HL-60 (cell line): ENCODE measurements around the gene FOXL3.

Experiments
- DNase-seq, 2 experiments: peaks; one replicate each; pipeline ENCODE4 v3.0.0-alpha.2; 2010 to 2020; ENCODE audit warnings: low read depth in 1 of 2, low spot score in 1 of 2
- H3K27ac ChIP-seq: fragments of 250-450 bp; sonication (Bioruptor Pico); replicated peaks from 2 replicates; pipeline ENCODE4 v1.5.1; 2020; ENCODE audit warnings: mild to moderate bottlenecking, moderate library complexity
- H3K27me3 ChIP-seq: fragments of 250-450 bp; sonication (Bioruptor Pico); 2 replicates; pipeline ENCODE4 v1.5.1; 2021; ENCODE audit warnings: mild to moderate bottlenecking, moderate library complexity; ENCODE audit not compliant: insufficient read depth, poor library complexity, severe bottlenecking
- H3K4me3 ChIP-seq: replicated peaks from 2 replicates; pipeline ENCODE4 v1.5.1; 2011; ENCODE audit warnings: mild to moderate bottlenecking, control low read depth, low read length; ENCODE audit not compliant: insufficient read depth
- GABPA ChIP-seq: IDR thresholded peaks from 2 replicates; pipeline ENCODE4 v1.6.1; 2012; ENCODE audit warnings: low read depth
- POLR2AphosphoS5 ChIP-seq: IDR thresholded peaks from 2 replicates; pipeline ENCODE4 v1.6.1; 2012; ENCODE audit warnings: low read depth
- SPI1 ChIP-seq: IDR thresholded peaks from 2 replicates; pipeline ENCODE4 v1.6.1; 2012; ENCODE audit warnings: low read depth, mild to moderate bottlenecking, borderline replicate concordance
- TF ChIP-seq, protein P1 (sequence below): IDR thresholded peaks from 2 replicates; pipeline ENCODE4 v1.6.1; 2012; ENCODE audit warnings: low read depth; ENCODE audit not compliant: insufficient replicate concordance
- TF ChIP-seq, protein P2 (sequence below): IDR thresholded peaks from one replicate; pipeline ENCODE4 v1.5.1; 2011; ENCODE audit warnings: low read length, control low read depth, inconsistent platforms; ENCODE audit not compliant: insufficient read depth

The FOXL3 gene

DNA sequence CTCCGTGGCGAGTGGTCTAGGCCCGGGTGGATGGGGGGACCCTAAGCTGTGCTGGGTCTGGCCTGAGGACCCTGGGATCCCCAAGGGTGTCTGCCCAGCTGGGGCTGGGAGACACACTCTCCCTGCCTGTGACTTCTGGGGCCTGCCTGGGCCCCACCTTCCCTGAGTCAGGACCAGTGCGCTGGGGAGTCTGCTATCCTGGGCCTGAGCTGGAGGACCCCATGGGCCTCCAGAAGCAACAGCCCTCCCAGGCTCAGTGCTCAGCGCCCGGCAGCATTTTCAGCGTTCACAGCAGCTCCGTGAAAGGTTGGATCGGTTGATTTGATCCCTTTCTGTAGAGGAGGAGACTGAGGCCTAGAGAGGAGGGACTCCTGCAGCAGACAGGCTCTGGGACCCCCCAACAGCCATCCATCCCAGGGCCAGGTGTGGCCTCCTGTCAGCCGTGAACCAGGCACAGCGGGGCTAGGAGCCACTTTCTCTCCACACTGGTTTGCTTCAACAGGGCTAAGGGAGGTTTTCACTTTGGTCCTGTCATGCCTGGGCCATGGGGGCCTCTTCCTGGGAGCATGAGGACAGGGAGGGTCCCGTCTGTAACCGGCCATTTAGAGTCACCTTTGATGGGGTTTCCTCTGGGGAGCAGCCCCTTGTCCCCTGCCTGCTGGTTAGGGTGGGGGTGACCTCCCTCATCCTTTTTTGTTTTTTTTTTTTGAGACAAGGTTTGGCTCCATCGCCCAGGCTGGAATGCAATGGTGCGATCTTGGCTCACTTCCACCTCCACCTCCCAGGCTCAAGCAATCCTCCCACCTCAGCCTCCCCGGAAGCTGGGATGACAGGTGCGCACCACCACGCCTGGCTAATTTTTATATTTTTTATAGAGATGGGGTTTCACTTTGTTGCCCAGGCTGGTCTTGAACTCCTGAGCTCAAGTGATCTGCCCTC is 12.4 kb downstream of the FOXL3 start:
- DNase-seq, result no peak
- no peak overlapping the region for H3K4me3 ChIP-seq
- no peaks in the 10 kb centered on the region for H3K27me3 ChIP-seq
- H3K27ac ChIP-seq, result no peak overlapping the region
- TF ChIP-seq SPI1, result no peak
- TF ChIP-seq GABPA, result no peak
- no peak for TF ChIP-seq POLR2AphosphoS5
- TF ChIP-seq, protein P1, sequence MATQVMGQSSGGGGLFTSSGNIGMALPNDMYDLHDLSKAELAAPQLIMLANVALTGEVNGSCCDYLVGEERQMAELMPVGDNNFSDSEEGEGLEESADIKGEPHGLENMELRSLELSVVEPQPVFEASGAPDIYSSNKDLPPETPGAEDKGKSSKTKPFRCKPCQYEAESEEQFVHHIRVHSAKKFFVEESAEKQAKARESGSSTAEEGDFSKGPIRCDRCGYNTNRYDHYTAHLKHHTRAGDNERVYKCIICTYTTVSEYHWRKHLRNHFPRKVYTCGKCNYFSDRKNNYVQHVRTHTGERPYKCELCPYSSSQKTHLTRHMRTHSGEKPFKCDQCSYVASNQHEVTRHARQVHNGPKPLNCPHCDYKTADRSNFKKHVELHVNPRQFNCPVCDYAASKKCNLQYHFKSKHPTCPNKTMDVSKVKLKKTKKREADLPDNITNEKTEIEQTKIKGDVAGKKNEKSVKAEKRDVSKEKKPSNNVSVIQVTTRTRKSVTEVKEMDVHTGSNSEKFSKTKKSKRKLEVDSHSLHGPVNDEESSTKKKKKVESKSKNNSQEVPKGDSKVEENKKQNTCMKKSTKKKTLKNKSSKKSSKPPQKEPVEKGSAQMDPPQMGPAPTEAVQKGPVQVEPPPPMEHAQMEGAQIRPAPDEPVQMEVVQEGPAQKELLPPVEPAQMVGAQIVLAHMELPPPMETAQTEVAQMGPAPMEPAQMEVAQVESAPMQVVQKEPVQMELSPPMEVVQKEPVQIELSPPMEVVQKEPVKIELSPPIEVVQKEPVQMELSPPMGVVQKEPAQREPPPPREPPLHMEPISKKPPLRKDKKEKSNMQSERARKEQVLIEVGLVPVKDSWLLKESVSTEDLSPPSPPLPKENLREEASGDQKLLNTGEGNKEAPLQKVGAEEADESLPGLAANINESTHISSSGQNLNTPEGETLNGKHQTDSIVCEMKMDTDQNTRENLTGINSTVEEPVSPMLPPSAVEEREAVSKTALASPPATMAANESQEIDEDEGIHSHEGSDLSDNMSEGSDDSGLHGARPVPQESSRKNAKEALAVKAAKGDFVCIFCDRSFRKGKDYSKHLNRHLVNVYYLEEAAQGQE, result no peak
- TF ChIP-seq, protein P2, sequence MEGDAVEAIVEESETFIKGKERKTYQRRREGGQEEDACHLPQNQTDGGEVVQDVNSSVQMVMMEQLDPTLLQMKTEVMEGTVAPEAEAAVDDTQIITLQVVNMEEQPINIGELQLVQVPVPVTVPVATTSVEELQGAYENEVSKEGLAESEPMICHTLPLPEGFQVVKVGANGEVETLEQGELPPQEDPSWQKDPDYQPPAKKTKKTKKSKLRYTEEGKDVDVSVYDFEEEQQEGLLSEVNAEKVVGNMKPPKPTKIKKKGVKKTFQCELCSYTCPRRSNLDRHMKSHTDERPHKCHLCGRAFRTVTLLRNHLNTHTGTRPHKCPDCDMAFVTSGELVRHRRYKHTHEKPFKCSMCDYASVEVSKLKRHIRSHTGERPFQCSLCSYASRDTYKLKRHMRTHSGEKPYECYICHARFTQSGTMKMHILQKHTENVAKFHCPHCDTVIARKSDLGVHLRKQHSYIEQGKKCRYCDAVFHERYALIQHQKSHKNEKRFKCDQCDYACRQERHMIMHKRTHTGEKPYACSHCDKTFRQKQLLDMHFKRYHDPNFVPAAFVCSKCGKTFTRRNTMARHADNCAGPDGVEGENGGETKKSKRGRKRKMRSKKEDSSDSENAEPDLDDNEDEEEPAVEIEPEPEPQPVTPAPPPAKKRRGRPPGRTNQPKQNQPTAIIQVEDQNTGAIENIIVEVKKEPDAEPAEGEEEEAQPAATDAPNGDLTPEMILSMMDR, result no peak

DNA sequence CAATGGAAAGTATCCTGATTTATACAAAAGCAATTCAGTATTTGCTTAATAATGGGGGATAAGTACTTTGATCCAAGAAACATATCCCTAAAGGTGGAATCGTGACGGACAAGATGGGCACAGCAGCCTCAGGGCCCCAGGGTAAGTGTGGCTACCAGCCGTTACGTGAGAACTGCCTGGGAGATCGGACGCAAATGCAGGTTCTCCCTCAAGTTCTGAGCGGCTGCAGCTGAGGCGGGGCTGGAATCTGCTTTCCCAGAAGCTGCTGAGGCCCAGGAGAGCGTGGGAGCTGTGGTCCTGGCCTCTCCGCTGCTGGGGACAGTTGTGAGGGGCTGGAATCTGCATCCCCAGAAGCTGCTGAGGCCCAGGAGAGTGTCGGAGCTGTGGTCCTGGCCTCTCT is 13.5 kb downstream of the FOXL3 start:
- no peak for DNase-seq
- H3K4me3 ChIP-seq, result no peak overlapping the region
- TF ChIP-seq, protein P2, result no peak
- TF ChIP-seq GABPA (no peak), POLR2AphosphoS5 (no peak), SPI1 (no peak)
- TF ChIP-seq, protein P1, result no peak
- H3K27ac ChIP-seq, result no peak overlapping the region
- no peaks in the 10 kb centered on the region for H3K27me3 ChIP-seq

DNA sequence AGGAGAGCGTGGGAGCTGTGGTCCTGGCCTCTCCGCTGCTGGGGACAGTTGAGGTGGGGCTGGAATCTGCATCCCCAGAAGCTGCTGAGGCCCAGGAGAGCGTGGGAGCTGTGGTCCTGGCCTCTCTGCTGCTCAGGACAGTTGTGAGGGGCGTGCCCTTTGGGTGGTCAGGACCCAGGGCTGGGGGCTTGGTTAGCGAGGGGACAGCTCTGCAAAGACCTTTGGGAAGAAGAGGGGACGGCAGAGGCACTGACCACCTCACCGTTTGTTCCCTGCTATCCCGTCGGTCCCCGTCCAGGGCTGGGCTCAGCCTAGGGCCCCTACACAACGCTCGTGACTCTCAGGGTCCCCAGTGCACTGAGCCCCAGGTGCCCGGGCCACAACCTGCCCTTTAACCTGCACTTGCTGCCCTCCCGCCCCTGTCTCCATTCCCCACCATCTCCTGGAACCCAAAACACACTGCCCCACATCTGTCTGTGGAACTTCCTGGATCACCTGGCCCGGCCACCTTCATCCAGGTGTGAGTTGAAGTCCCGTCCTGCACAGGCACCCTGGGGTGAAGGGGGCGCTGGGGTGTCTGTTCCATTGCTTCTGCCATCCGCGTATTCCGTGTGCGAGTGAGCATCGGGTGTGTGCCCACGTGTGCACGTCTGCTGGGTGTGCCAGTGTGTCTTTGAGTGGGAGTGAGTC is 14.1 kb downstream of the FOXL3 start:
- no peak for DNase-seq
- Histone ChIP-seq H3K27ac (no peak overlapping the region), H3K27me3 (no peaks in the 10 kb centered on the region), H3K4me3 (no peak overlapping the region)
- TF ChIP-seq SPI1 (no peak), GABPA (no peak), POLR2AphosphoS5 (no peak)
- TF ChIP-seq, protein P1, result no peak
- TF ChIP-seq, protein P2, result no peak
